Liver (tissue), 9 donors: ENCODE data around the gene STK35. TPM values are rescaled to one million over a fixed set of nuclear protein-coding genes. Genes with fewer than 3 reads are reported as not detected.

ENCODE experiments used
- DNase-seq: peaks from one replicate; pipeline ENCODE4 v3.0.0-alpha.2; 2017; ENCODE audit warnings: low spot score
- H3K27ac ChIP-seq, 2 donors: one replicate each; pipeline ENCODE4 v1.7.0; 2013; ENCODE audit warnings: inconsistent platforms in 2 of 2, low read length in 2 of 2, control low read depth in 1 of 2, low read depth in 1 of 2, mild to moderate bottlenecking in 1 of 2
- H3K27me3 ChIP-seq, 4 donors: one replicate each; pipeline versions ENCODE4 v1.6.1 to v1.7.0; 2013; ENCODE audit warnings: low read length in 3 of 4, inconsistent platforms in 1 of 4, mild to moderate bottlenecking in 1 of 4, moderate library complexity in 1 of 4; ENCODE audit not compliant: control insufficient read depth in 4 of 4, insufficient read depth in 4 of 4
- H3K36me3 ChIP-seq, 4 donors: one replicate each; pipeline versions ENCODE4 v1.6.1 to v1.7.0; 2013; ENCODE audit warnings: low read length in 3 of 4, mild to moderate bottlenecking in 3 of 4, low read depth in 1 of 4, moderate library complexity in 1 of 4; ENCODE audit not compliant: control insufficient read depth in 4 of 4, insufficient read depth in 3 of 4
- H3K4me1 ChIP-seq, 4 donors: one replicate each; pipeline versions ENCODE4 v1.6.1 to v1.7.0; 2013; ENCODE audit warnings: low read length in 3 of 4, mild to moderate bottlenecking in 3 of 4, moderate library complexity in 1 of 4; ENCODE audit not compliant: control insufficient read depth in 4 of 4, insufficient read depth in 4 of 4
- H3K4me3 ChIP-seq, 3 donors: one replicate each; pipeline versions ENCODE4 v1.6.1 to v1.7.0; 2013; ENCODE audit warnings: low read length in 3 of 3, control low read depth in 1 of 3, low read depth in 1 of 3, mild to moderate bottlenecking in 1 of 3
- H3K9ac ChIP-seq, 2 donors: one replicate each; pipeline ENCODE4 v1.7.0; 2013; ENCODE audit warnings: low read length in 2 of 2, mild to moderate bottlenecking in 2 of 2, moderate library complexity in 2 of 2, control low read depth in 1 of 2, low read depth in 1 of 2
- H3K9me3 ChIP-seq, 4 donors: one replicate each; pipeline versions ENCODE4 v1.6.1 to v1.7.0; 2013; ENCODE audit warnings: low read length in 3 of 4; ENCODE audit not compliant: control insufficient read depth in 4 of 4
- EGR1 ChIP-seq, 2 donors: IDR thresholded peaks; 2 replicates each; pipeline ENCODE4 v1.6.1; 2016 to 2018; ENCODE audit warnings: antibody characterized with exemption in 2 of 2, low read depth in 2 of 2
- FOXA1 ChIP-seq: IDR thresholded peaks from 2 replicates; pipeline ENCODE4 v1.6.1; 2016; ENCODE audit warnings: antibody characterized with exemption
- FOXA2 ChIP-seq: IDR thresholded peaks from 2 replicates; pipeline ENCODE4 v1.6.1; 2016; ENCODE audit warnings: antibody characterized with exemption
- GABPA ChIP-seq, 2 donors: IDR thresholded peaks in 1 of 2; conservative IDR thresholded peaks in 1 of 2; 2 replicates each; pipeline ENCODE4 v1.6.1; 2016; ENCODE audit warnings: antibody characterized with exemption in 2 of 2, mild to moderate bottlenecking in 1 of 2, moderate library complexity in 1 of 2
- HNF4A ChIP-seq, 2 donors: conservative IDR thresholded peaks; 2 replicates each; pipeline ENCODE4 v1.6.1; 2016; ENCODE audit warnings: antibody characterized with exemption in 2 of 2, mild to moderate bottlenecking in 2 of 2
- HNF4G ChIP-seq: IDR thresholded peaks from 2 replicates; pipeline ENCODE4 v1.6.1; 2016; ENCODE audit warnings: antibody characterized with exemption
- JUND ChIP-seq, 2 donors: IDR thresholded peaks; 2 replicates each; pipeline ENCODE4 v1.6.1; 2016; ENCODE audit warnings: antibody characterized with exemption in 2 of 2
- NR2F2 ChIP-seq: IDR thresholded peaks from 2 replicates; pipeline ENCODE4 v1.6.1; 2016; ENCODE audit warnings: antibody characterized with exemption
- RAD21 ChIP-seq, 2 donors: IDR thresholded peaks; 2 replicates each; pipeline ENCODE4 v1.6.1; 2016; ENCODE audit warnings: antibody characterized with exemption in 2 of 2, mild to moderate bottlenecking in 2 of 2
- RXRA ChIP-seq, 2 donors: IDR thresholded peaks; 2 replicates each; pipeline ENCODE4 v1.6.1; 2017 to 2018; ENCODE audit warnings: antibody characterized with exemption in 2 of 2, mild to moderate bottlenecking in 1 of 2
- SP1 ChIP-seq: IDR thresholded peaks from 2 replicates; pipeline ENCODE4 v1.6.1; 2018; ENCODE audit warnings: antibody characterized with exemption, mild to moderate bottlenecking
- TAF1 ChIP-seq: conservative IDR thresholded peaks from 2 replicates; pipeline ENCODE4 v1.6.1; 2016; ENCODE audit warnings: antibody characterized with exemption, mild to moderate bottlenecking
- YY1 ChIP-seq: IDR thresholded peaks from 2 replicates; pipeline ENCODE4 v1.6.1; 2016; ENCODE audit warnings: antibody characterized with exemption, mild to moderate bottlenecking
- WGBS: extraction: QIAGEN DNeasy Blood & Tissue Kit; methylation state at CpG from one replicate; pipeline ENCODE4 v1.1.7; 2013; 5-methylcytosine and 5-hydroxymethylcytosine counted together
- polyA plus RNA-seq, 2 donors: library from polyadenylated mRNA; stranded (reverse) in 1 of 2; unstranded in 1 of 2; fragments of 200-250 nt in 1 of 2; fragments of >200 nt in 1 of 2; fragmentation: Nextera tagmentation in 1 of 2; extraction: Ambion mirVana in 1 of 2; gene quantifications; one replicate each; pipeline versions ENCODE4 v1.2.1 to v1.2.3, GENCODE V29; 2013 to 2015
- total RNA-seq, 2 donors: library from RNA; depleted of rRNA; stranded (reverse); fragments of >200 nt; gene quantifications; one replicate each; pipeline ENCODE4 v1.2.3, GENCODE V29; 2014
- TF ChIP-seq, protein P1 (sequence below): IDR thresholded peaks from 2 replicates; pipeline ENCODE4 v1.6.1; 2016; ENCODE audit warnings: antibody characterized with exemption
- TF ChIP-seq, protein P2 (sequence below): IDR thresholded peaks from 2 replicates; pipeline ENCODE4 v1.6.1; 2016; ENCODE audit warnings: antibody characterized with exemption
- TF ChIP-seq, protein P3 (sequence below): IDR thresholded peaks from 2 replicates; pipeline ENCODE4 v1.6.1; 2016; ENCODE audit warnings: antibody characterized with exemption, mild to moderate bottlenecking
- TF ChIP-seq, protein P4 (sequence below): IDR thresholded peaks from 2 replicates; pipeline ENCODE4 v1.6.1; 2016; ENCODE audit warnings: antibody characterized with exemption
- TF ChIP-seq, protein P5 (sequence below): fragments of 150-350 bp; IDR thresholded peaks from 2 replicates; pipeline ENCODE4 v1.5.1; 2017; ENCODE audit warnings: improper control_type of control experiment, low read depth, low read length; ENCODE audit not compliant: missing input control
- donor health status: healthy.
- donor health status: healthy.
- donor health status: healthy.
- donor health status: healthy.
- donor health status: healthy.

Gene STK35
- total and polyA plus RNA-seq, 4 donors: 2.5 to 18.5 (median 9.9) TPM

DNA sequence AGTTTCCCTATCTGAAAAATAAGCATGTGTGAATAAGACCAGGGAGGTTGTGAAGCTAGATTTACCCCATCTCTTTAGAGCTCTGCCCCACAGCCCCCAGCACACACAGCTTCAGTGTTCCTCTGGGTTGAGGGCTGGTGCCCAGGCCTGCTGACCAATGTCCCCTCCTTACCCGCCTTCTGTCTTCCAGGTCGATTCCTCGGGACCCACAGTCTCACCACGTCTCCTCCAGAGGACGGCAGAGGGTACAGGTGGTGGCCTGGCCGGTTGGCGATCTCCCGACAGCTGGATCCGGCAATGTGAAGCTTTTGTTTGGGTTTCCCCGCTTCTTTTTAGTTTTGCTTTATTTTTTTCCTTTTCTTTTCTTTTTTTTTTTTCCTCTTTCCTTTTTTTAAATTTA, 42.0 kb downstream of the STK35 start:
- Histone ChIP-seq H3K4me3 (no peak overlapping the region), H3K9ac (no peak overlapping the region), H3K36me3 (peaks cover 3 to 14% (median 9%) of the 10 kb centered on the region in 4 donors), H3K9me3 (no peaks in the 10 kb centered on the region), H3K27me3 (no peaks in the 10 kb centered on the region), H3K4me1 (no peaks in the 10 kb centered on the region), H3K27ac (no peak overlapping the region)
- no peak for DNase-seq
- 97% methylated on average over 10 of the region's 10 CpGs for WGBS
- no peak for TF ChIP-seq FOXA1
- TF ChIP-seq, protein P1, sequence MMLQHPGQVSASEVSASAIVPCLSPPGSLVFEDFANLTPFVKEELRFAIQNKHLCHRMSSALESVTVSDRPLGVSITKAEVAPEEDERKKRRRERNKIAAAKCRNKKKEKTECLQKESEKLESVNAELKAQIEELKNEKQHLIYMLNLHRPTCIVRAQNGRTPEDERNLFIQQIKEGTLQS: no peak
- TF ChIP-seq HNF4A (conservative IDR thresholded peaks at IDR 0.05): no peak
- no peak for TF ChIP-seq HNF4G
- no peak for TF ChIP-seq FOXA2
- TF ChIP-seq NR2F2: no peak
- TF ChIP-seq, protein P2, sequence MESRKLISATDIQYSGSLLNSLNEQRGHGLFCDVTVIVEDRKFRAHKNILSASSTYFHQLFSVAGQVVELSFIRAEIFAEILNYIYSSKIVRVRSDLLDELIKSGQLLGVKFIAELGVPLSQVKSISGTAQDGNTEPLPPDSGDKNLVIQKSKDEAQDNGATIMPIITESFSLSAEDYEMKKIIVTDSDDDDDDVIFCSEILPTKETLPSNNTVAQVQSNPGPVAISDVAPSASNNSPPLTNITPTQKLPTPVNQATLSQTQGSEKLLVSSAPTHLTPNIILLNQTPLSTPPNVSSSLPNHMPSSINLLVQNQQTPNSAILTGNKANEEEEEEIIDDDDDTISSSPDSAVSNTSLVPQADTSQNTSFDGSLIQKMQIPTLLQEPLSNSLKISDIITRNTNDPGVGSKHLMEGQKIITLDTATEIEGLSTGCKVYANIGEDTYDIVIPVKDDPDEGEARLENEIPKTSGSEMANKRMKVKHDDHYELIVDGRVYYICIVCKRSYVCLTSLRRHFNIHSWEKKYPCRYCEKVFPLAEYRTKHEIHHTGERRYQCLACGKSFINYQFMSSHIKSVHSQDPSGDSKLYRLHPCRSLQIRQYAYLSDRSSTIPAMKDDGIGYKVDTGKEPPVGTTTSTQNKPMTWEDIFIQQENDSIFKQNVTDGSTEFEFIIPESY: no peak
- TF ChIP-seq, protein P3, sequence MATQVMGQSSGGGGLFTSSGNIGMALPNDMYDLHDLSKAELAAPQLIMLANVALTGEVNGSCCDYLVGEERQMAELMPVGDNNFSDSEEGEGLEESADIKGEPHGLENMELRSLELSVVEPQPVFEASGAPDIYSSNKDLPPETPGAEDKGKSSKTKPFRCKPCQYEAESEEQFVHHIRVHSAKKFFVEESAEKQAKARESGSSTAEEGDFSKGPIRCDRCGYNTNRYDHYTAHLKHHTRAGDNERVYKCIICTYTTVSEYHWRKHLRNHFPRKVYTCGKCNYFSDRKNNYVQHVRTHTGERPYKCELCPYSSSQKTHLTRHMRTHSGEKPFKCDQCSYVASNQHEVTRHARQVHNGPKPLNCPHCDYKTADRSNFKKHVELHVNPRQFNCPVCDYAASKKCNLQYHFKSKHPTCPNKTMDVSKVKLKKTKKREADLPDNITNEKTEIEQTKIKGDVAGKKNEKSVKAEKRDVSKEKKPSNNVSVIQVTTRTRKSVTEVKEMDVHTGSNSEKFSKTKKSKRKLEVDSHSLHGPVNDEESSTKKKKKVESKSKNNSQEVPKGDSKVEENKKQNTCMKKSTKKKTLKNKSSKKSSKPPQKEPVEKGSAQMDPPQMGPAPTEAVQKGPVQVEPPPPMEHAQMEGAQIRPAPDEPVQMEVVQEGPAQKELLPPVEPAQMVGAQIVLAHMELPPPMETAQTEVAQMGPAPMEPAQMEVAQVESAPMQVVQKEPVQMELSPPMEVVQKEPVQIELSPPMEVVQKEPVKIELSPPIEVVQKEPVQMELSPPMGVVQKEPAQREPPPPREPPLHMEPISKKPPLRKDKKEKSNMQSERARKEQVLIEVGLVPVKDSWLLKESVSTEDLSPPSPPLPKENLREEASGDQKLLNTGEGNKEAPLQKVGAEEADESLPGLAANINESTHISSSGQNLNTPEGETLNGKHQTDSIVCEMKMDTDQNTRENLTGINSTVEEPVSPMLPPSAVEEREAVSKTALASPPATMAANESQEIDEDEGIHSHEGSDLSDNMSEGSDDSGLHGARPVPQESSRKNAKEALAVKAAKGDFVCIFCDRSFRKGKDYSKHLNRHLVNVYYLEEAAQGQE: no peak
- TF ChIP-seq, protein P4, sequence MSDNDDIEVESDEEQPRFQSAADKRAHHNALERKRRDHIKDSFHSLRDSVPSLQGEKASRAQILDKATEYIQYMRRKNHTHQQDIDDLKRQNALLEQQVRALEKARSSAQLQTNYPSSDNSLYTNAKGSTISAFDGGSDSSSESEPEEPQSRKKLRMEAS: no peak
- no peak for TF ChIP-seq JUND (IDR thresholded peaks at IDR 0.05)
- no peak for TF ChIP-seq GABPA (IDR thresholded peaks at IDR 0.05 in 1 of 2, conservative IDR thresholded peaks at IDR 0.05 in 1 of 2)
- TF ChIP-seq SP1: no peak
- no peak for TF ChIP-seq TAF1
- TF ChIP-seq, protein P5, sequence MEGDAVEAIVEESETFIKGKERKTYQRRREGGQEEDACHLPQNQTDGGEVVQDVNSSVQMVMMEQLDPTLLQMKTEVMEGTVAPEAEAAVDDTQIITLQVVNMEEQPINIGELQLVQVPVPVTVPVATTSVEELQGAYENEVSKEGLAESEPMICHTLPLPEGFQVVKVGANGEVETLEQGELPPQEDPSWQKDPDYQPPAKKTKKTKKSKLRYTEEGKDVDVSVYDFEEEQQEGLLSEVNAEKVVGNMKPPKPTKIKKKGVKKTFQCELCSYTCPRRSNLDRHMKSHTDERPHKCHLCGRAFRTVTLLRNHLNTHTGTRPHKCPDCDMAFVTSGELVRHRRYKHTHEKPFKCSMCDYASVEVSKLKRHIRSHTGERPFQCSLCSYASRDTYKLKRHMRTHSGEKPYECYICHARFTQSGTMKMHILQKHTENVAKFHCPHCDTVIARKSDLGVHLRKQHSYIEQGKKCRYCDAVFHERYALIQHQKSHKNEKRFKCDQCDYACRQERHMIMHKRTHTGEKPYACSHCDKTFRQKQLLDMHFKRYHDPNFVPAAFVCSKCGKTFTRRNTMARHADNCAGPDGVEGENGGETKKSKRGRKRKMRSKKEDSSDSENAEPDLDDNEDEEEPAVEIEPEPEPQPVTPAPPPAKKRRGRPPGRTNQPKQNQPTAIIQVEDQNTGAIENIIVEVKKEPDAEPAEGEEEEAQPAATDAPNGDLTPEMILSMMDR: no peak
- TF ChIP-seq YY1: no peak
- no peak for TF ChIP-seq EGR1 (IDR thresholded peaks at IDR 0.05; ENCODE audit: low read depth in 2 of 2)
- TF ChIP-seq RXRA (IDR thresholded peaks at IDR 0.05): no peak
- TF ChIP-seq RAD21 (IDR thresholded peaks at IDR 0.05): no peak
